Daoy (cell line): ENCODE measurements around the gene DPH6. TPM values are rescaled to one million over a fixed set of nuclear protein-coding genes. Genes with fewer than 3 reads are reported as not detected.
A peak's percentile ranks its signal among the peaks of the same experiment; 100 is the strongest.
"Not testable (repeated sequence)": the region's sequence is repeated elsewhere in the genome, so short reads cannot be mapped to it uniquely, and the experiment has no call there.

Experiments used
- DNase-seq: peaks from one replicate; pipeline ENCODE4 v3.0.0-alpha.2; 2015; ENCODE audit warnings: low read depth
- total RNA-seq: library from RNA; depleted of rRNA; stranded (reverse); fragments of >200 nt; shearing (Covaris generic); gene quantifications from 2 replicates; pipeline ENCODE4 v1.2.3, GENCODE V29; 2014

The DPH6 gene
- total RNA-seq, 1 experiment from 2014 or later: 24.8 TPM

DNA sequence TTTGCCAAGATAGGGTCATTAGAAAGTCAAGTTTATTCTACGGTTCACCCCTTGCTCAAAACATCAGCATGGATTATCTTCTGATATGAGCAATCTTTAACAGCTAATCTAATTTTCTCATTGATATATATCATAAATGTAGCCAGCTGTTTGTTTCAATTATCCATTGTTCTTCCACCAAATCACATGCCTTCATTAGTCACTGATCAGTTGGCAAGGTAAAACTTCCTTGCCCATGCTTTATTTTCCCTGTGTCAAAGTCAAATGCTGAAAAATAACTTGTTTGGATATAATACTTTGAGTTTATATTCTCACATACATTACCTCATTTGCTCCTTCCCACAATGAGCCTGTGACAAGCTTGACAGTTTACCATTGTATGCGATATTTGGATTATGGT lies 60.6 kb downstream of the DPH6 start:
- no peak for DNase-seq

DNA sequence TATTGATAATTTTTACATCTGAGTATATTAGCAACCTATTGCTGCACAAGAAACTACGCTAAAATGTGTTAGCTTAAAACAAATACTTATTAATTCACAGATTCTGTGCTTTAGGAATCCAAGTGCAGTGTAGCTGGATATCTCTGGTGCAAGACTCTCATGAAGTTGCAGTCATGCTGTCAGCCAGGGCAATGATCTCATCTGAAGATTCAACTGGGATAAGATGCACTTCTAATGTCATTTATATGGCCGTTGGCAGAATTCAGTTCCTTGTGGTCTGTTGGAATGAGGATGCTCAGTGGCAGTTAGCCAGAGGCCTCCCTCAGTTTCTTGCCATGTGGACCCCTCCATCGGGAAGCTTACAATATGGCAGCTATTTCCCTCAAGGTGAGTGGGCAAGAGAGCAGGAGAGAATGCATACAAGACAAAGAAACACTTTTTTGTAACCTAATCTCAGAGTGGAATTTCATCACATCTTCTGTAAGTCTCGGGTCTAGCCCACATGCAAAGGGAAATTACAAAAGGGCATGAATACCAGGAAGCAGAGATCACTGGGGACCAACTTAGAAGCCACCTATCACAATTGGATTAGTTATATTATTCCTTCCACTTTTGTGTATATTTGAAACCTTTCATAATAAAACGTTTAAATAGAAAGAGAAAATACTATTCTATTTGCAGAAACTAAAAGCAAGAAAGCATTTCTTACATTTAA lies 61.6 kb downstream of the DPH6 start:
- no peak for DNase-seq

DNA sequence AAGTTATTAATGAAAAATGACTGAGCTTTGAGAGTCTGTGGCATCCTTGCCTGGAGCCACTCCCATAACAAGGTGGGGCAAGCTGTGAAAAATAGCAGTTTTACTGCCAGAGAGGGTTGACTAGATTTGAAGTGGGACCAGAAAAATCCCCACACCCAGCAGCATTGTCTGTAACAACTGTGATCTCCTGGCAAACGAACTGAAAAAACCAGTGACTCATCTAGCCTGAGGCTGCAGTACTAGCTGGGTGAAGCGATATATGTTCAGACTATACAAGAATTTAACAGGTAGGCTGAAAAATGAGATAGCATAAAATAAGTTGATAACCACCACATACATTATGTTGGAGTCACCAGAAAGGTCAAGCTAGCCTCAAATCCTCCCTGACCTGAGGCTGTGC lies 64.0 kb downstream of the DPH6 start:
- peak; percentile 86 for DNase-seq

DNA sequence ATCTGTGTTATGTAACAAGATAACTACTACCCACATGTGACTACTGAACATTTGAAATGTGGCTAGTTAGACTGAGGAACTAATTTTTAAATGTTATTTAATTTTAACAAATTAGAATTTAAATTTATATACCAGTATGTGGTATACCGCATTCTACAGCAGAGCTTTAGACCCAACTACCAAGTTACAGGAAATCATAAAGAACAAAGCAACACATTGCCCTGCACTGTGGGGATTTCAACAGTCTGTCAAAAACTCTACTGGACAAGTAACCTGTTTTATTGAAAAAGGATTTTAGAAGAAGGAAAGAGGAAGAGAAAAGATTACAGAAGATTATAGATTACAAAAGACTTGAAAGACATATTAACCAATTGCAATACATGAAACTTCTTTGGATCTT lies 64.9 kb downstream of the DPH6 start:
- no peak for DNase-seq

DNA sequence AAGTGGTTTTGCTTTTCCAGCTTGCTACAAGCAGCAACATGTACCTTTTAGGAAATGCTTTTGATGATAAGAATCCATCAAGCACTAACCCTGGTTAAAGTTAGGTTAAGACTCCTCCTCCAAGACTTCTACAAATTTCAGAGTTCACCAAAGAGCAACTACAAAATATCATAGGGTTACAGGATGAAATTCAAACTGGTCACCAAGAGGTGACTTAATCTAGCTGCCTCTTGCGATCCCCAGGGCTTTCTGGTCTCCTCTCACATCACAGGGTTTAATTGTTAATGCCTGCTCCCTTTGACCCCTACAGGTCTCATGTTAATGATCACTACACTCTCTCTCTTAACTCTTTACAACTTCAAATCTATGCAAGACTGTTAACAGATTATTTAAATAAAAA lies 66.5 kb downstream of the DPH6 start:
- DNase-seq: no peak

DNA sequence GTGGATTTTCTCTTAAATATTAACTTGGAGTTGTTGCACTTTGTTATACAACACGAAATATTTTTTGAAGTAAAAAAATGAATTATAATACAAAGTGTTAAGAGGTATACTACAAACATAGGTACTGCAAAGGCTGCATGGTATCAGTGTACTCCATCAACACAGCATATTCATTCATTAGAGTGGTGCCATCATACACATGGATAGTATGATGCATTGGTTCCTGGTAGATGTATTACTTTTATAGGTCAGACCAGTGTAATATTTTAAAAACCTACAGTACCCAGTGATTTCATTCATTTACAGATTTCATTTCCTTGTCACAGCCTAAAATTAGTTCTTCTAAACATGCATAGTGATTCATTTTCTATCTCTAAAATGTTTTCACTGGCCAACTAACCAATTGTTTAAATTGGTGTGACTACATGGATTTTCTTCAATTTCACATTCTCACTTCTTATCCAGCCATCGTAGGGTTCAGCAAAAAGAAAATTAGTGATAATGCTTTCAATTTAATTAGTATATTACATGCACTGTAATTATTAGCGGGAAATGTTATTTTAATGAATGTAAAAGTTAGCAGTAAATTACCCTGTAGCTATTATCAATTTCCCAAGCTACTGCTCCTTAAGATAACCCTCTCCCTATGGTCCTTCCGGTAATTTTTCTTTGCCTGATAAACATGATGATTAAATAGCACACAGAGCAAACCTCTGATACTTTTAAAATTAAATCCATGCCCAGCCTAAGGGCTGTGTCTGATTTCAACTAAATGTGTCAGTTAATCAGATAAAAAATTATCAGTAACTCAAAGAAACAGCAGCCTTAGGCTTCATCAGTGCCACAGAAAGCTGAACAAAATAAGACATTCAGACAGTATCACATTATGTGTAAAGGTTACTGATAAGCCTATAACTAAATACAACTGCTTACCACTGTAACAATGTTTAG lies 68.4 kb downstream of the DPH6 start:
- no peak for DNase-seq

DNA sequence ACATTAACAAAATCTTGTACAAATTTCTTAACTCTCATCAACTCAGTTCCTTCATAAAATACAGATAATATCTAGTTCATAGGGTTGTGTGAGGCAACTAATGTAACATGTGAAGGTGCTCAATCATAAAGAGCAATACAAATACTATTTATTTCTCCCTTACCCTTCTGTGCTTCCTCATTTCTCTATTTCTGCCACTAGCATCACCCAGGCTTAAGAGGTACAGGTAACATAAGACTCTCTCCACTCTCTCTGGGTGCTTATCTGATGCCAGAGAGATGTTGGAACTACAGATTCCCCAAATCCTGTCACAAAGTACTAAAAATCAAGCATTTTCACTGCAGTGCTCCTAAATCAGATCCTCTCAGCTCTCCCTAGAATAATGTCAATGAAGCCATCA lies 74.9 kb downstream of the DPH6 start:
- no peak for DNase-seq

DNA sequence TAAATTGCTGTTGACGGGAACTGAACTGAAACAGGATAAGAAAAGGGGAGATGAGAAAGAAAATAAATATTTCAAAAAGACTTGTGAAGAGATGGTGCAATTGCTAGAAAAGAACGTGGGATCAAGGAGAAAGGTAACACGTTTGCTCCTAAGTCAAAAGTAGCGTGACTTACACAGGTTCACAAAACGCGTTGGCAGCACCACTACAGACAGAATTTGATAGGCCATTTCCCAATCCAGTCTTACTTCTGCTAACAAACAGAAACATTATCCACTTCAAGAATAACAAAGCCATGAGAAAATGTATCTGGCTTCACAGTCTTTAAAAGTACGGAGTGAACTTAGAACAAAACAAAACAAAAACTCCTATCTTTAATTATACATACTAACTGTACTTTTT lies 75.5 kb downstream of the DPH6 start:
- no peak for DNase-seq

DNA sequence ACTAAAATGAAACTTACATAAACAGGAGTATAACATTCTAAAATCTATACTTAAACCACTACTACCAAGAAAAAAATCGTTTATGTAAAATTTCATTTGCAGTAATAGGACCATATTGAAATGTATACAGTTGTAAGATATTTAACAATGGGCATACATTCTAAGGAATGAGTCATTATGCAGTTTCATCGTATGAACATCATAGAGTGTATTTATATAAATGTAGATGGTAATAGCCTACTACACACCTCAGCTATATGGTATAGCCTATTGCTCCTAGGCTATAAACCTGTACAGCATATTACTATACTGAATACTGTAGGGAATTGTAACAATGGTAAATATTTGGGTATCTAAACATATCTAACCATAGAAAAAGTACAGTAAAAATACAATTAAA lies 79.5 kb downstream of the DPH6 start:
- DNase-seq: no peak

DNA sequence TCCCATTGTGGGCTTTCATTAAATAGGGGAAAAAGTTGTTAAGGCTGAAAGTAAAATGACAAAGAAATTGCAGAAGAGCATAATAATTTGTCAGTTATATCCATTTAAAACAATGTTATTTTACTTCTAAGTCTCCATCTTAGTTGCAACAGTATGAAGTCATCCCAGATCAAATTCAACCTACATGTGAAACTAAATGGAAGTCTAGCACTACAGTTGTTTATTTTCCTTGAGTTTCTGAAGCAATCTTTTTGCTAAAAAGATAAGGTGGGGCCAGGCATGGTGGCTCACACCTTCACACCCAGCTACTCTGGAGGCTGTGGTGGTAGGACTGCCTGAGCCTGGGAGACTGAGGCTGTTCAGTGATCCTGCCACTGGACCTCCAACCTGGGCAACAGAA lies 80.2 kb downstream of the DPH6 start:
- DNase-seq: no peak

DNA sequence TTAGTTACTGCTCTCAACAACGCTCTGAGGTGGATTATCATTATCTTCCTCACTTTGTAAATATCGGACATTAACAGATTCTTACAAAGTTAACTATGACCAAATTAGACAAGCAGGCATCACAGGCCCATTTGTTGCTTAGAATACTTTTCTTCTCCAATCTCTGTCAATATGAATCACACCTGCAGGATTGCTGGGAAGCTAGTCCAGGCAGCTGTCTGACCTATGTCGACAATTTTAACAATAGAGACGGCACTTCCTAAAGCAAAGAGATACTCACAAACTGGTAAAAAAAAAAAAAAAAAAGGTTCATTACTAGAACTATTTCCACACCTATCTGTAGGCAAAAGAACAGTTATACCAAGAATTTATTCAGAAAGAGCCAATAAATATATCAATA lies 85.3 kb downstream of the DPH6 start:
- DNase-seq: no peak

DNA sequence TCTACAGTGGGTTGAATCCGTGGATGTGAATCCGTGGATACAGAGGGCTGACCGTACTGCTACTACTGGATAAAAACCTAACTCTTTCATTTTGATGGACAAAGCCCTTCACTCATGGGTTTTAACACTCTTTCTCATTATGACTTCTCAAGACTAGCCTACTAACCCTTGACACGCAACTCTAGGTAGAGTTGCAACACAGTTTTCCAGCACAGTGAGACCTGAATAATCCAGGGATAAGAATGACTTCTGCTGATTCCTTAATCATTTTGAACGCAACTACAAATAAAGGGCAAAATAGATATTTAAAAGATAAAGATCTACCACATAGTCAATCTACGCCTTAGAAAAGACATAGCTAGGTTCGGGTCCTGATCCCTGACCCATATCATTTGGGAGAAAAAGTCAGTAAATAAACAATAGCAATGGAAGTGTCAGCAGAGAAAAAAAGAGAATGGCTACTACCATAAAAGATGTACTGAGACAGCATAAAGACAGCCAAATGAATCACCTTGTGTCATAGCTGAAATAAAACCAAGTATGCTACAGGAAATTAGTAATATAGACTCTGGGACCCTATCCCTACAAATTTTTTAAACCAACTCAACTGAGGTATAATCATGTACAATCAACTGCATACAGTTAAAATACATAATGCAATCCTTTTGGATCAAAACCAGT lies 87.6 kb downstream of the DPH6 start:
- DNase-seq: no peak

DNA sequence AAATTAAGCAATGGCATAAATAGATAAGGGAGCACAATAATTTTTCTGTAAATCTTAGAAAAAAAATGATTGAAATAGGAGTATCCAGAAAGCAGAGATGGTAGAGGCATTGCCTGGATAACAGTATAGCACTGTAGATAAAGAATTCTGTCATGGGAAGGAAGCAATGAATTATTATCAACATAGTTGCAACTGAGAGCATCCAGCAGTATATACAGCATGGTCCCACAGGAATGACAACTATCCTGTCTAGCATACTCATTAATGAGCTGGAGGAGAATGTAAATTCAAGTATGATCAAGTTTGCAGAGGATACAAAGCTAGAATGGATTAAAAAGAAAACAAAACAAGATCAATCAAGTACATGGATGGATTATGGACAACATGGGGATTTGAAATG lies 90.8 kb downstream of the DPH6 start:
- no peak for DNase-seq

DNA sequence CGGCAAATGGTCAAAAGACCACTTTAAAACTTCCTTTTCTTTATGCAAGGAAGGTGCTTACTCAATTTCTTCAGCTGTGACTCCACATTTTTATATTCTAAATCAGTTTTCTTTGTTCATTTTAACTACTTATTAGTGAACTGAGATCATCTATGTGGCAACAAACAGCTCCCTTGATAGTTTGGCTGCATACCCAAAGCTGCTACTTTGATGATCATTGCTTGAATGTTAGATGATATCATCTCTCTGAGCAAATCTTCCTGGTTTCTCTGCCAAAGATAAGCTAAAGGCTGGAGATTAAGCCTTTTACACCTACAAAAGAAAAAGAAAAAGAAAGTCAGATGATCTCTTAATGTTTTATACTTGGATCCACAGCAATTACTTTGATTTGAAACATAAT lies 95.5 kb downstream of the DPH6 start:
- DNase-seq: no peak

DNA sequence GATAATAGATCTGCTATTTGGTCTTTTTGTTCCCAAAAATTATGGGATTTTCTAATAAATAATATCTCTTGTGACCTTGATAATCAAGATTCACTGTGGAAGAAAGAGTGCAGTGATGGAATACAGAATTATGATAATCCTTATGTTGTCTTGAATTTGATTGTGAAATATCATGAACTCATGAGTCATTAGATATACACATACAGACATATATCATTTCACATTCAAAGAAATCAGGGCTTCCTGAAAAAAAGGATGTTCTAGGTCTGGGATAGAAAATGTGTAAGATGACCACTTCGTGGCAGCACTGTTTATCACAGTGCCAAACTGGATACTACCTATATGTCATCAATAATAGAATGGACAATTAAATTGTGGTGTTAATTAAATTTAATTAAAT lies 97.7 kb downstream of the DPH6 start:
- DNase-seq: no peak

DNA sequence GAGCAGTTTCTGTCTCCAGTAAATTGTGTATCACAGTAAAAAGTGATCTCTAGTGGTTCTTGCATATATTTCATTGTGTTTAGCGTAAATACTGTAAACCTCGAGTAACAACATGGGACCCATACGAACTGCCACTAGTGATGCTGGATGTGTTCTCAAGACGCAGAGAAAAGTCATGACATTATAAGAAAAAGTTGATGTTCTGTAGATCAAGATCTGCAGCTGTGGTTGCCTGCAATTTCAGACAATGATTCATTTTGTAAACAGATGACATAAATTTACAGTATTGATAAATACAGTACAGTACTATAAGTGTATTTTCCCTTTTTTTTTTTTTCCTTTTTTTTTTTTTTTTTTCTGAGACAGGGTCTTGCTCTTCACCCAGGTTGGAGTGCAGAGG lies 100.1 kb downstream of the DPH6 start:
- DNase-seq: no peak

DNA sequence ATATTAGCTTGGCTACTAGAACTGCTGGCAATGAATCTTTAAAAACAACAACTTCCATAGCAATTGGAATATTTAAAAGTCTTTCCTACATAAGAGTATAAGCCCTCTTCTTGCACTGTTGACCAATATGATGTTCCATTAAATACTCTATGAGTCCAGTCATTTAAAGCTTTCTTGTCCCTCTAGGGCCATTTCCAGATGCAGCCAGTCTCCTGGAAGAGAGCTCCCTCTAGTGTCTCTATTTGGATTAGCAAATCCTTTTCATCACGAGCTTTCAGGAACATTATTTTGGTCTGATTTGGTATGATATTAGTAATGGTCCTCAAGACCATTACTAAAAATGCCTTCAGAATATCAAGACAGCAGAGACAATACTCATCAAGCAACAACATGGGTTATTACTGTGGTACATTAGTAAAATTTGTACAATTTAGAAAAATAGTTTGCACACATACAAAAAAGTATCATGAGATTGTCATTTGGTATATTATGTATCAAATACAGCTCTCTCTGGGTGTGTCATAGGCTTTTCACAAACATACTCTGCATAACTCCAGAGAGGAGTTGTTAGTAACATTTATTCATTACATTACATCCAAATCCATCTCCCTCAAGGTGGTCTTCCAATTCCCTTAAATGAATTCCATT lies 101.3 kb downstream of the DPH6 start:
- peak; percentile 15 for DNase-seq

DNA sequence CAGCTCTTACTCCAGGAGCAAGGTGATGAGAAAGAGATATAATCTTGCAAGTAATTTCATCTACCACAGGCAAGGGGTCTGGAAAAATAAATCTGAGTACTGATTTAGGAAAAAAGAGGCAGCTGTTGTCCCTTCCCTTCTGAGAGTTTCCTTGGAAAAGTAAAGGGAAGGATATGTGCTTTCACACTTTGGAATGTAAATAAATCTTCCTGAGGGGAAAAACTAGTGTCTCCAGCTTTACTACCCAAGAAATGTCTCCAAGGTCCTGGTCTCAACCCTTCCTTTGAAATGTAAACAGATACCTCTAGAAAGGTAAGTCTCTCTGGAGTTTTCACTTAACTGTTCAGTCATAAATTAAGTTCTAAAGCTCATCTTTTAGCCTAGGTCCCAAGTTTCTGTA lies 102.6 kb downstream of the DPH6 start:
- DNase-seq: no peak

DNA sequence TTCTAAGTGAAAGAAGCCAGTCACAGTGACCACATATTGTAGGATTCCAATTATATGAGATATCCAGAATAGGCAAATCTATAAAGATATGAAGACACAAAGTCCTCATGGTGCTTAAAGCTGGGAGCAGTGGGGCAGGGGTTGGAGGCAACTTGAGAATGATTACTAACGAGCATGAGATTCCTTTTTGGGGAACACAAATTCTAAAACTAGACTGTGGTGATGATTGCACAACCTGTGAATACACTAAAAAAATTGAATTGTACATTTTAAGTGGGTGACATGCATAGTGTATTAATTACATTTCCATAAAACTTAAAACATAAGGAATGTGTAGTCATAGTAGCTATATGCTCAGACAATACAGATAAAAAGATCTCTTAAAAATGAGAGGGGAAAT lies 103.2 kb downstream of the DPH6 start:
- no peak for DNase-seq

DNA sequence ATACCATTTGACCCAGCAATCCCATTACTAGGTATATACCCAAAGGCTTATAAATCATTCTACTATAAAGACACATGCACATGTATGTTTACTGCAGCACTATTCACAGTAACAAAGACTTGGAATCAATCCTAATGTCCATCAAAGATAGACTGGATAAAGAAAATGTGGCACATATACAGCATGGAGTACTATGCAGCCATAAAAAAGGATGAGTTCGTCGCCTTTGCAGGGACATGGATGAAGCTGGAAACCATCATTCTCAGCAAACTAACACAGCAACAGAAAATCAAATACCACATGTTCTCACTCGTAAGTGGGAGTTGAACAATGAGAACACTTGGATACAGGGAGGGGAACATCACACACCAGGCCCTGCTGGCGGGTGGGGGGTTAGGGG lies 104.7 kb downstream of the DPH6 start:
- DNase-seq: not testable (repeated sequence)

DNA sequence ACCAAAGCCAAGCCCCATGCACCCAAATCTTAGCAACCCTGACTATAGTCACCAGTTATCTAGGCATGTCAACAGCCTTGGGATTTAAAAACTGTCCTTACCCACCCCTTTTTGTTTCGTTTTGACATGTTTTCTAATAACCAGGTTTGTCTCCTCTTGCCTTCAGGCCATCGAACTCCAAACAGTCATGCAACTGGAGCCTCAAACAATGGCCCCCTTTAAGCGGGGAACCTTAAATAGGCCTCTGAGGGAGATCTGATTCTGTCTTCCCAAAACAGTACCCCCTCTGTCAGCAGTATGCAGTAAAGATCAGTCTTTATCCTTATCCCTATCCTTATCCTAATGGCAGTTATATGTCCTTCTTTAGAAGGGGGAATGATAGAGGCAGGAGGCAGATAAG lies 105.7 kb downstream of the DPH6 start:
- no peak for DNase-seq

DNA sequence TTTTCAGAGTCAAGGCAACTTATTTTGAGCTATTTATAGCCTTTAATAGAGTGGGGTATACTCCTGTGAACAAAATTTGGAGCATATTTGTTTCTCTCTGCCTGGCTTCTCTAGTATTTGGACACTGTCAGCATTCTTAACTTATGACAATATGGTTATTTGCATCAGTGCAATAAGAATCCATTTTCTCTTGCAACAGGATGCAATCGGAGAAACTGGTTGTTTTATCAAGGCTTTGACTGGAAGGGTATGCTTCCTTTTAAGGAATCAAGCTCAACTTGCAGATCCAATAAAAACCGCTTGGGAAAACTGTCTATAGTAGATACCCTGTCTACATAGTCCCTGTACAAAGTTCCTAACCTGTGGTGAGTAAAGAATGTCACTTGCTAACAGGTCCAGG lies 106.7 kb downstream of the DPH6 start:
- DNase-seq: no peak
